Right lung (tissue), 5 donors: ENCODE measurements around the gene TAF4. TPM values are rescaled to one million over a fixed set of nuclear protein-coding genes. Genes with fewer than 3 reads are reported as not detected.
"Not testable (repeated sequence)": the region's sequence is repeated elsewhere in the genome, so short reads cannot be mapped to it uniquely, and the experiment has no call there.

Source experiments
- DNase-seq, 2 donors: peaks; one replicate each; pipeline ENCODE4 v3.0.0-alpha.2; 2013
- polyA plus RNA-seq, 5 donors: library from polyadenylated mRNA; unstranded; fragments of 120-200 nt; gene quantifications; one replicate each; pipeline versions ENCODE4 v1.2.1 to v1.2.3, GENCODE V29; 2013; ENCODE audit warnings: inconsistent platforms in 1 of 5, low replicate concordance in 1 of 5; ENCODE audit not compliant: insufficient read length in 5 of 5, insufficient read depth in 1 of 5

Gene TAF4
- polyA plus RNA-seq, 5 donors = 13.0 to 17.7 (median 15.9) TPM

DNA sequence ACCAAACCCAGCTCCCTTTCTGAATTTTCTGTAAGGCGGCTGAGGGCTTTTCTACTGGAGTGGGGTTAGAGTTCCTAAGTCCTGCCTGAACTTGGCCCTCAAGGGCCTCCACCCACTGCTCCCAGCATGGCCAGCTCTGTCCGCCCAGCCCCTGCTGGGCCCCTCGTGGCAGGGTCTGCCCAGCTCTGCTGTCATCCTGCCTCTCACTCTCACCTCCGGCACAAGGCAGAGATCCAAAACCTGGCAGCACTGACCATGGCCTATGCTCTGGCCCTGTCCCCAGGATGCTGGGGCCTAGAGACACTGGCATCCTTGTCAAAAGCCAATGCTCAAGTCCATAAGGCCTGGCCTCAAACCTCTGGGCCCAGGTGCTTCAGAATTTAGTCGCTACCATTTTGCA is 61.1 kb downstream of the TAF4 start:
- no peak for DNase-seq

DNA sequence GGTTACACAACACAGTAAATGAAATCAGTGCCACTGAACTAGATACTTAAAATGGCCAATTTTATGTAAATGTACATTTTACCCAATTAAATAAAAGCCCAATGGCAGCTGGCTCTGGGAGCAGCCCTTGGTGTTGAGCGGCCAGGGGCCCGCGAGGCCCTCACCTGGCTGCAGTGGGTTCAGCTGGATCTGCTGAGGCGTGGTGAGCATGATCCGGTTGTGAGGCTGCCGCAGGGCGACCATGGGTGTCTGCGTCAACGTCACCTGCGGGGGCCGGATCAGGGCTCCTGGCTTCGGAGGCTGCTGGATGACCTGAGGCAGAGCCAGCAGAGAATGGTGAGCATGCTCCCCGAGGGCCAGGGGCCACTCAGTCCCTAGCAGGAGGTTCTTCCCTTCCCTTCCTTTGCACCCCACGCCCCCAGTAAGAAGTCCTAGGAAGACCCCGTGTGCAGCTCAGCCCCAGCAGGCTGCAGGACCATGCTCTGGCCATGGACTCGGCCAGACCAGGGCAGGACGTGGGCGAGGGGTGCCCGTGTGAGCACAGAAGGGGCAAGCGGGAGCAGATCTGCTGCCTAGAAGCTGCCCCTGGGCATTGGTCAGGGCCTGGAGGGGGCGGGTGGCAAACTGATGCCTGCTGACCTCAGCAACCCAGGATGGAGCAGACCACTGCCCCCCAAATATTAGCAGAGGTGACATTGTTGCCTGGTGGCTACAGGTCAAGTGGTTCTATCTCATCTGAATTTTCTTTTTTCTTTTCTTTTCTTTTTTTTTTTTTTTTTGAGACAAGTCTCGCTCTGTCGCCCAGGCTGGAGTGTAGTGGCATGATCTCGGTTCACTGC is 61.9 kb downstream of the TAF4 start:
- no peak for DNase-seq

DNA sequence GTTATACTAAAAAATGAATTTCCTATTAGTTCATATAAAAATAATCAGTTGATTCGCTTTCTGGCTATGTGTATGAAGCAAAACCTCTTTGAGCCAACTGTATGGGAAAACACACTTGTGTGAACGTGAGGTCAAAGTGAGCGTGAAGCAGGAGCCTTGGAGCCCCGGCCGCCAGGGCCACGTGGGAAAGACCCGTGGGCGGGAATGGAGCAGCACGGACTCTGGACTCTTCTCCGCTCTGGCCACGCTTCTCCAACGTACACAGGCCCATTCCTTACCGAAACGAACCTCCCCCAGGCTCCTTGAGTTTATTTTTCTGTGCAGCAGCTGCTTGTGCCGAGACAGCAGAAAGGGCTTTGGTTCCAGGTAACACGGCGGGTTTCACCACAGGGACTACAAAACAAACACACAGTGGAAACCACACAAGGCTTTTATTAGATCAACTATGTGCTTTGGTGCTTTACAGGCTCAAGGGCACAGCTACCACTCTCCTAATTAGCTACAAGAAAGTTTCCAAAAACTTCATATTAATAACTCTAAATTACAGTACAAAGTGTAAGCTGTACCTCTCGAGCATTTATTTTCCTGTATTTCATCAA is 62.7 kb downstream of the TAF4 start:
- DNase-seq = no peak

DNA sequence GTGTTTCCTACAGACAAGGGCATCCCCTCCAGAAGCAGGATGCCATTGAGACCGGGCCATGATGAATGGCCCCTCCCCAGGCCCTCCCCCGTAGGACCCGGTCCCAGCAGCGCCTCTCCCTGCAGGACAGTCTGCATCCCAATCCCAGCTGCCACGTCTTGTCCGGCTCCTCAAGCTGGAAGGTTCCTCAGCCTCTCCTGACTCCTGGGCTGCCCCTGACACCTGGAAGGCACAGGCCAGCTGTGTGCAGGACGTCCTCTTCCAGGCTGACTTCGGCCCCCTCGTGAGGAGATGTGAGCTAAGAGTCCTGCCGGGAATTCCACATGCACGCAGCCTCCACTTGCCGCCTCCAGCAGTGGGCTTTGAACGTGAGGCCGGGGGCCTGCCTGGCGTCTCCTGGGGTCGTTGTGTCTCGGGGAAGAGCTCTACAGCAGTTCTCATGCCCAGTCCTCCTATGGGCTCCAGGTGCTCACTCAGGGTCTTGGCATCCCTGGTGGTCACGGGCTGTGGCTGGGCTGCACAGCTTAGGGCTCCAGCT is 64.4 kb downstream of the TAF4 start:
- no peak for DNase-seq

DNA sequence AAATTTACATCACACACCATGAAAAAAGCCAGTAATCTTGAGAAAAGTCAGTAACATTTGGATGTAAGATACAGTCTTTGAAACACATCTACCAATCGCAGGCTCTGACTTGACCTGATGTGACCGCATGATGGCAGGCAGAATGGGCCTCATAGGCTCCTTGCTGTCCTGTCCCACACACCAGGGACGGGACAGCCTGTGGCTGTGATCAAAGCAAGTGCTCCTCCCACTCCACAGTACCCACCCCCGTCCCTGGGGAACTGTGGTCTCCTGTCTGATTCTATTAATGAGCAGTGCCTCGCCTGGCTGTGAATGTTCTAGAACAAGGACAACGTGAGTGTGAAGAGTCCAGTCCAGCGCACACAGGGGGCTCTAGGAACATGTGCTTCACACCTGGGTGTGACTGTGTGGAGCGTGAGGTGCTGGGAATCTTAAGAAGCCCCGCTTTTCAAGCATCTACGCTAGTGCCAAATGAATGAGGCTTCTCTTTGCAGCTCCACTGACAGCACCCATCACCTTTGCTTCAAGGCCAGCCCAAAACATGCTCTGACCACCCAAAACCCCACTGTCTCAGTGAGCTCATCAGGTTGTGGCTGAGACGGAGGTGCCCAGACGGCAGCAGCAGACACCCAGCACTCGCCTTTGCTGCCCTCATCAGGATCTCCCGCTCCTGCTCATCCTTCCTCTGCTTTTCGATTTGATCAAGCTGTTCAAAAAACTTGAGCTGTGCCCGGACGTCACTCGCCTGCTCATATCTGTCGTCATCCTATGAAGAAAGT is 67.1 kb downstream of the TAF4 start:
- no peak for DNase-seq

DNA sequence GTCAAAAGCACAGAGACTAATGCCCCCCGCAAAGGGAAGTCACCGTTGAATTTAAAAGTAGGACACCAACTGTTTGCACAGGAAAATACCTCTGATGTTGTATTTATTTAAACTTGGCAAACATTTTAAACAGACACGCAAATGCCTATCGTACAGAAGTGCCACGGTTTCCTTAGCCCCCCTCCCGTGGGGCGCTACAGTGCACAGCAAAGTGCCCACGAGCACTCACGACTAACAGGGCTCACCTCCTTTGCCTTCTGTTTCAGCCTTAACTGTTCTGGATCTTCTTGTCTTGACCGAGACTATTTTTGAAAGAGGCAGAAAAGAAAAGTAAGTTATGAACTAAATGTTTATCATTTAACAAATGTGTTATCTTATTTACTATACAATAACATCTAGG is 67.8 kb downstream of the TAF4 start:
- no peak for DNase-seq

DNA sequence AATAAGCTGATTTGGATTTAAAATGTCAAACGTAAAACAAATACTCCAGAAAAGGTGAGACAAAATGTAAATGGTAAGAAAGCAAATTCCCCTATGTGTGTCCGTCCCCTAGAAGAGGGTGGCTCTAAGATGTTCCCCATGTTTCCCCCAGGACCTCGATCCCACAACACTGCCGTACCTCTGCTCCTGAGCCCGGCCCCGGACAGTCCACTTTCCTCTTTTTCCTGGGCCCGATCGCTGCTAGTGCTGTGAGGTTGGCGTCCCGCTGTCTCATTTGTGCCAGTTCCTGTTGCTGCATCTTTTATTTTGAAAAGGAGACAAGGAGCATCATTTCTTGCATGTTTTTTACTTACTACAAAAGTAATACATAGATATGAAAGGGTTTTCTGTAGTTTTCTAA is 68.3 kb downstream of the TAF4 start:
- no peak for DNase-seq

DNA sequence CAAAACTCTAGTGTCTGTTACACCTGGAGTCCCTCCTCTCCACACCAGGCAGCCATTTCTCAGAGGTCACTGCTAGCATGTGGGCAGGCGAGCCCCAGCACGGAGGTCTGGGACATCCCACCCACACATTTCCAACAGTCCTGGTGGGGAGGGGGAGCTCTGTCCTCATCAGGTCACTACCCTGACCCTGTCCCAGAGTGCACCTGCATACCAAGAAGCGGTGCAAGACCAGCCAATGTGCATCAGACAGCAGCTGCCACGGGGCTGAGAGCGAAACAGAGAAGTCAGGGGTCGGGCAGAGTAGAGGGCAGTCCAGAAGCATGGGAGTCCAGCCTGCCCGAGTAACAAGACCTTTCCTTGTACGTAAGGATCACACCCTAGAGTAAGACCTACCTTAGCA is 71.1 kb downstream of the TAF4 start:
- DNase-seq = no peak

DNA sequence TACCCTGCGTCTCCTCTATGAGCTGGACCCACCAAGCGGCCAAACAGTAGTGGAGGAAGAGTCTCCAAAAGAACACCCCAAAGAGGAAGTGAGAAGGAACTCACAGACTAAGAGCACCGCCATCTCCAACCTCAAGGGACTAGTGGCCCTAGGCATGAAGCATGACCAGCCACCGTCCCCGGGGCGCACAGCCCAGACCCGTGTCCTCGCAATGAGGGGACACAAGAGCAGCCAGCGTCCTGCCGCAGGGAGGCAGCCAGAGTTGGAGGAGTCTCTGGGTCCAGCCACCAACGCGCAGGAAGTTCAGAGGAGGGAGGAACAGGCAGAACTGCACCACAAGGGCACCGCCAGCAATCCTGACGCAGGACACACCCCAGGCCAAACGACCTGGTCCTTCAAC is 72.6 kb downstream of the TAF4 start:
- DNase-seq = no peak

DNA sequence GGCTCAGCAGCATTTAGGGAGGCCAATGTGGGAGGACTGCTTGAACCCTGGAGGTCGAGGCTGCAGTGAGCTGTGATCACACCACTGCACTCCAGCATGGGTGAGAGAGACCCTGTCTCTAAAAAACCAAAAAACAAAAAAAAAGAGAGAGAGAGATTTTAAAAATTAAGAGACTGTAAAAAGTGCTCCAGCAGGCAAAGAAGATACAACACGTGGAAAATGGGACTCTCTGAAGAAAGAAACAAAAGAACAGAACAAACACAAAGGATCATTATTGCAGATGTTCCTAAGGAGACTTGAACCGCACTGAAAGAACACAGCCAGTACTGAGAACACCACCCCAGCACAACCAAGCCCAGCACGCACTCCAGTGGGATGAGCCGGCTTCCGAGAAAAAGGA is 74.2 kb downstream of the TAF4 start:
- no peak for DNase-seq

DNA sequence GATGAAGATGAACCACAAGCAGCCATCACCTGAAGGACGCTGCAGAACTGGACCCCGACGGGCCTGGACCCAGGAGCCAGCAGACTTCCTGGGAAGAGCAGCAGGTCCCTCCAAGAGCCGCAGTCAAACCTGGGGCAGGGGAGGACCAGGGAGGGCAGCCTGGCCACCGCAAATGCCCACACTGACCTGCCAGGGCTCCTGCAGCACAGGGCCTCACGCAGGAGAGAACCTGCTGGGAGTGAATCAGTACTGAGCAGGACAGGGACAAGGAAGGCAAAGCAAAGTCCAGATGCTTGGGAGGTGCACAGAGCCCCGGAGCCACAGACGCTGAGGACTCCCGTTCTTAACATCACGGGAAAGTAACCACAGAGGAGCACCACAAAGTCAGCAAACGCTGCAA is 75.2 kb downstream of the TAF4 start:
- DNase-seq = no peak

DNA sequence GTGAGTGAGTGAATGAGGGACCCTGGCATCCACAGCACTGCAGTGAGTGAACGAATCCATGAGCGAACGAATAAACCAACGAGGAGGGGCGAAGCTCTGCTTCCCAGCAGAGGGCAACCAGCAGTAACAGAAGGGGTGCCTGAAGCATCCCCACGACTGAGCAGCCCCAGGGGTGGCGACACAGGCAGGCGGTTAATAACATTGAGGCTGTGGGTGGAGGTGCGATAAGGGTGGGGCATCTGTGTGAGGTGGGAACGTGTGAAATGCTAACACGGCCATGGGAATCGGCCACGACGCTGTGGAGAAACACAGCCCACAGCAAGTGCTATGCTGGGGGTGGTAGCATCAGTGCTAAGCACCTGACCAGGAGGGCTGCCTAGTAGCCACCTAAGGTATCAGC is 75.9 kb downstream of the TAF4 start:
- DNase-seq = no peak

DNA sequence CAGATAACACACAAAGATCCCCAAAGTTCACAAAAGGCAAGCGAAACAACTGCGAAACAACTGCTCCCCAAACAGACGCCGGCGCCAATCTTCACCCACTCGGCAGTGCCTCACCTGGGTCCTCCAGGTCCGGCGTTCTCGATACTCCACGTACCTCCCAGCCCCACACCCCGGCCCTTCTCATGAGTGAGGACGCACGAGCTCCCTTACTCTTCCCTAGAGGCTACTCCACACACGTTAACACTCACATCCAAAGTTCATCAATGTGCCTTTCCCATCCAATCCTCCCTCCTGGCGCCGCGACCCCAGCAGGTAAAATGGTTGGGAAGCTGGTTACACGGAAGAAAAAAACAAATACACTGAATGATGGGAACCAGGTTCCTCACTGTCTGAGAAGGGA is 77.0 kb downstream of the TAF4 start:
- DNase-seq = no peak

DNA sequence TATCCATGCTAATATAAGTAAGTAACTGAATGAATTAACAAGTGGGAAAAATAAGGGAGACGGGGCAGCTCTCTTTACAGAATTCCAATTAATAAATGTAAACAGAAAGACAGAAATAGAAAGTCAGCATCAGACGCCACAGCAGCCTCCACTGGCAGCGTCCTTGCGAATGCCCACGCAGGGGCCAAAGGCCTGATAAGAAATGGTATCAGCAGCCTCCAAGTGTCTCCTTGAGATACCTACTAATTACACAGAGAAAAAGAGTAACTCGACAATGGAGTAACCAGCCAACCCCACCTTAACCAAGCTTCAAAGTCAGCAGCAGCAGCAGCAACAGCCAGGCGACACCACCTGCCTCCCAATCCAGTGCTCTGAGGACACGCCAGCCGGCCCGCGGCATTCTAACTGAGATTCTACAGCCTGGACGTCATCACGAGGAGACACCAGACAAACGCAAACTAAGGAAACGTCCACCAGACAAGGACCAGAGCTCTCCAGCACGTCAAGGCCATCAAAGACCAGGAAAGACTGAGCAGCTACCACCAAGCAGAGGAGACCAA is 78.8 kb downstream of the TAF4 start:
- no peak for DNase-seq

DNA sequence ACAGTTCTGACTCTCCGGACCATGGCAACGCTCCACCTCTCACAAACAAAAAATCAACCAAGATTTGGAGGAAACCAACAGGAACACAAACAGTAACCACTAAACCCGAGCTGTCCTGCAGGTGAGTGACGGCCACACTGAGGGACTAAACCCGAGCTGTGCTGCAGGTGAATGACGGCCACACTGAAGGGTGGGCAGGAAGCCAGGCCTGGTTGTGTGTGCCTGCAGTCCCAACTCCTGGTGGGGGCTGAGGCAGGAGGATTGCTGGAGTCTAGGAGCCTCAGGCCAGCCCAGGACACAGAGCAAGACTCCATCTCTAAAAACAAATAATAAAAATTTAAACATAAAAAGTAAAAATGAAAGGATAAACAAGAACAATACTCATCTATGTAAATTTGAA is 80.6 kb downstream of the TAF4 start:
- DNase-seq = no peak

DNA sequence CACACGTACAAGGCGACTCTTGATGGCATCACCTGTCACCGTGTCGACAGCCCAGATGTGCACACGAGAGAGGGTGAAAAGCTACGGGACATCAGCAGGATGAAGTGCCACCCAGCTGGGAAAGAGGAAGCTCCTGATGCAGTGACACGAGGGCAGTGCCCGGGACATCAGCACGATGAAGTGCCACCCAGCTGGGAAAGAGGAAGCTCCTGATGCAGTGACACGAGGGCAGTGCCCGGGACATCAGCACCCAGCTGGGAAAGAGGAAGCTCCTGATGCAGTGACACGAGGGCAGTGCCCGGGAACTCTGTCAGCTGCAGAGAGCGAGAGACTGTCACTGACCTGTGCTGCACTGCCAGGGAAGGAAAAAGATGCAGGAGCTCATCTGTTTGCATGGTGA is 81.2 kb downstream of the TAF4 start:
- DNase-seq = not testable (repeated sequence)

DNA sequence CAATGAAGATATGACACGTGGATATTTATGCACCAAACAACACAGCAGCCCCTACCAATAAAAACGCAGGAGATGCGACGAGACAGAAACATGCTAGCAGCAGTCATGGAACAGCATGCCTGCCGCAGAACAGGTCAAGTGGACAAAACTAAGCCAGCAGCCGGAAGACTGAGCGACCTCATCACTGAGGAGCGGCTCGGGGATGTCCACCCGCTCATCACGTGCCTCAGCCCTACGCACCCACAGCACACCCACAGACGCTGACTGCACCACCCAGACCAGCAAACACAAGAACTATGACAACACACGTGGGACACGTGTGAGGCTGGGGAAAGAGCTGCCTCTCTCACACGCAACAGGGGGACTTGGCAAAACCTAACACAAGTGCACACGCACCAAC is 81.7 kb downstream of the TAF4 start:
- DNase-seq = no peak

DNA sequence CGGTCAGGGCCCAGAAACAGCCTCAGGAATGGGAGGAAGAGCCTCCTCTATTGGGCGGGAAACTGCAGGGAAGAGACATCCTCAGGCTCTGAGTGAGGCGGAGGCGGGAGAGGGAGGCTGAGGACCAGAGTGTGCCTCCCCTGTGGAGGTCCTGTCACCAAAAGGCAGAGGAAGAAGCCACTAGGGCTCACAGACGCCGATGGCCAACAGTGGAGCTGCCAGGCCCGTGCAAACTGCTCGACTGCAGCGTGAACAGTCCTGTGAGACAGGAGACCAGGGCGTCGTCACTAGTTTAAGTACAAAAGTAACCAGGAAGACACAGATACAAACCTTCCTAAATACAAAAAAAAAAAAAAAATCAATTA is 82.7 kb downstream of the TAF4 start:
- DNase-seq = no peak

DNA sequence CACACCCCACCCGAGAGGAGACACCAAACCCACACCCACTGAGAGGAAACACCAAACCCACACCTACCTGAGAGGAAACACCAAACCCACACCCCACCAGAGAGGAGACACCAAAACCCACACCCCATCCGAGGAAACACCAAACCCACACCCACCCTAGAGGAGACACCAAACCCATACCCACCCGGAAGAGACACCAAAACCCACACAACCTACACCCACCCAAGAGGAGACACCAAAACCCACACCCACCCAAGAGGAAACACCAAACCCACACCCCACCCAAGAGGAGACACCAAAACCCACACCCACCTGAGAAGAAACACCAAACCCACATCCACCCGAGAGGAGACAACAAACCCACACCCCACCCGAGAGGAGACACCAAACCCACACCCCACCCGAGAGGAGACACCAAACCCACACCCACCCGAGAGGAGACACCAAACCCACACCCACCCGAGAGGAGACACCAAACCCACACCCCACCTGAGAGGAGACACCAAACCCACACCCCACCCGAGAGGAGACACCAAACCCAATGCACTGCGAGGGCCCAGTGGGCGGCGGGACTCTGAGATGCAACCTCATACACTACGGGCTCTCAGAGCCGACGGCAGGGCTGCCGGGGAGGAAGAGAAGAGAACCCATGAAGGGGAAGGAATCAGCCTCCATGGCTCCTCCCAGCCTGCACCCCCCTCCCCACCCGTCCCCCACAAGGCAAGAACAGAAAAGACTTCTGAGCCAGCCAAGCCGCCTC is 83.3 kb downstream of the TAF4 start:
- DNase-seq = no peak

DNA sequence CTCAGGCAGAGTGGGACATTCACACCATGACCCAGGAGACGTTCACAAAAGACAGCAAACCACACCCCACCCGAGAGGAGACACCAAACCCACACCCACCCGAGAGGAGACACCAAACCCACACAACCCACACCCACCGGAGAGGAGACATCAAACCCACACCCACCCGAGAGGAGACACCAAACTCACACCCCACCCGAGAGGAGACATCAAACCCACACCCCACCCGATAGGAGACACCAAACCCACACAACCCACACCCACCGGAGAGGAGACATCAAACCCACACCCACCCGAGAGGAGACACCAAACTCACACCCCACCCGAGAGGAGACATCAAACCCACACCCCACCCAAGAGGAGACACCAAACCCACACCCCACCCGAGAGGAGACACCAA is 84.0 kb downstream of the TAF4 start:
- not testable (repeated sequence) for DNase-seq
